ENCODE data around the gene KRTAP5-6.

GRCh38 chr11:1732418-1733008, 35.5 kb downstream of the KRTAP5-6 start:
- no peak for TF ChIP-seq POLR2AphosphoS5 (IDR thresholded peaks at IDR 0.05)
- TF ChIP-seq CTCF (IDR thresholded peaks at IDR 0.05): no peak

All from suprapubic skin (tissue), 3 donors.